LNCAP (cell line): ENCODE results near the gene HSPA14.

Experiments
- CTCF ChIP-seq: fragments of 450-650 bp; IDR thresholded peaks from 2 replicates; pipeline ENCODE4 v1.5.1; 2017; ENCODE audit warnings: mild to moderate bottlenecking

The HSPA14 gene

DNA sequence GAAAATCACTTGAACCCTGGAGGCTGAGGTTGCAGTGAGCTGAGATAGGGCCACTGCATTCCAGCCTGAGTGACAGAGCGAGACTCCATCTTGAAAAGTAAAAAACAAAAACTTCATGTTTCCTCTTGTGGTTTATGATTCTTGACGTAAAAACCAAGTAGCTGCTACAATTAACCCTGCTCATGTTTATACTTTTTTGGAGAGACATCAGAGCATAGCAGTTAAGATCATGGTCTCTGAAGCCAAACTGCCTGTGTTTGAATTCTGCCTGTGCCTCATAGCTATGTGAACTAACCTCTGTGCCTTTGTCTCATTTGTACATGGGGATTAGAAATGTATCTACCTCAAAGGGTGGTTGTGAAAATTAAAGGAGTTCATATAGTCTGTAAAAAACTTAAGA is 67.8 kb downstream of the HSPA14 start:
- TF ChIP-seq CTCF, result no peak

DNA sequence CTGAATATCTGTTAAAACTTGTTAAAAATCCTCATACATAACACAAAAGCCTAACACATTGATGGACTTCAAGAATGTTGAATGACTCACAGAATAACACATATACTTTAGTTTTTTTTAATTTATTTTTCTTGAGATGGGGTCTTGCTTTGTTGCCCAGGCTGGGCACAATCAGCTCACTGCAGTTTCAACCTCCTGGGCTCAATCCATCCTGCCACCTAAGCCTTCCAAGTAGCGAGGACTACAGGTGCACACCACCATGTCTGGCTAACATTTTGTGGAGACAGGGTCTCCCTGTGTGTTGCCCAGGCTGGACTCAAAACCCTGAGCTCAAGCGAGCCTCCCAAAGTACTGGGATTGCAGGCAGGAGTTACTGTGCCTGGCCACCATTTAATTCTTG is 68.7 kb downstream of the HSPA14 start:
- no peak for TF ChIP-seq CTCF

DNA sequence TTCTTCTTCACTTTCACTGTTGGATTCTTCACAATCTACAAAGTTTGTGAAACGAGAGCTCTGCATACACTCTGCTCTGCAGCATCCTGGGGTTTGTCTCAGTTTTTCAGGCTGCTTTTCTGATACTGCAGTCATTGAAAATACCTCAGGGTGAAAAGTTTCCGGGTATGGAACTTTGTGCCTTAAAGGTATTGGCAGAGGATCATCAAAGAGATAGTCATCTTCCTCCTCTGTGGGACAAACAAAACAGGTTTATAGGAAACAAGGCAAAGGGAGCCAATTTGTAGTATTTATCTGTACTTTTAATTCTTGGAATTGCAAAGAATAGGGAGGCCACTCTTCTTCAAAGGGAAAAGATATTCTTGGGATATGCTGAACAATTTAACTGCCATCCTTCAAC is 71.0 kb downstream of the HSPA14 start:
- TF ChIP-seq CTCF, result no peak

GRCh38 chr10:14910953-14911352 is 72.8 kb downstream of the HSPA14 start:
- TF ChIP-seq CTCF, result no peak

GRCh38 chr10:14911801-14912200 is 73.7 kb downstream of the HSPA14 start:
- no peak for TF ChIP-seq CTCF

GRCh38 chr10:14916600-14916999 is 78.5 kb downstream of the HSPA14 start:
- TF ChIP-seq CTCF, result no peak

DNA sequence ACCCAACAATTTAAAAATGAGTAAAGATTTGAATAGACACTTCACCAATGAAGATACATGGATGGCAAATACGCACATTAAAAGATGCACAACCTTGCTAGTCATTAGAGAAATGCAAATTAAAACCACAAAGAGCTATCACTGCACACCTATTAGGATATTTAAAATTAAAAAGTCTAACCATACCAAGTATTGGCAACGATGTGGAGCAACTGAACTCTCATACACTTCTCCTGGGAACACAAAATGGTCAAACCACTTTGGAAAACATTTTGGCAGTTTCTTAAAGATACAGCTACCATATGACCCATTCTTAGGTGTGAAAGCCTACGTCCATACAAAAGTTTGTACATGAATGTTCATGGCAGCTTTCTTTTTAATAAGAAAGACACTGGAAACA is 79.7 kb downstream of the HSPA14 start:
- TF ChIP-seq CTCF, result no peak

DNA sequence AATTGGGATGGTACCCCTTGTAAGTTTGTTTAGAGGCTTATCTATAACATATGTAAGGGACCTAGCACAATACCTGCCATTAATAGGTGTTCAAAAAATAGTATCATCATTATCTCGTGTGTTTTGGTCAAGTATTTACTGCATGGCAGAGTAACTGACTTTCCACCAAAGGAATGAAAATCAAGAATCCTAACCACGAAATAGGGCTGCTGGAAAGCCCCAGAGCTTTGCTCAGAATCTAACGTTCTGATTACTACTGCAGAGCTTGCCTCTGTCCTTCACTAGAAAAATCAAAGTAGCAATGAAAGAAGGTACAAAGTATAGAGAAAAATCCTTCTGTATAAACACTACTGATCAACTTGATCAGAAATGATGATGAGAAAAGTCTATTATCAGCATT is 80.9 kb downstream of the HSPA14 start:
- TF ChIP-seq CTCF, result no peak
